Measurements from ENCODE around the gene TMEM168.
"Not testable (repeated sequence)": the region's sequence is repeated elsewhere in the genome, so short reads cannot be mapped to it uniquely, and the experiment has no call there.

Gene TMEM168

DNA sequence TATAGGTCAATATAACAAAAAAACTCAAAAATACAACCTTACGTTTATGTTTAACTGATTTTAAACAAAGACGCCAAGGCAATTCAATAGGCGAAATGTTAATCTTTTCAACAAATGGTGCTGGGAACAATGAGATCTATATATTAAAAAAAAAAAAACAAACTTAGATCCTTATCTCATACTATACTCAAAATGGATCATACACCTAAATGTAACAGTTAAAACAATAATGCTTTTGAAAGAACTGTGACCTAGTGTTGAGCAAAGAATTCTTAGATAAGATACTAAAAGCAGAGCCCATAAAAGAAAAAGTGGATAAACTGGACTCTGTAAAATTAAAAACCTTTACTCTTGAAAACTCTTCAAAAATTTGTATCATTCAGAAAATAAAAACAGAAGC lies 8.6 kb downstream of the TMEM168 start:
- DNase-seq (ENCODE audit: low read depth, low spot score) = no peak

DNA sequence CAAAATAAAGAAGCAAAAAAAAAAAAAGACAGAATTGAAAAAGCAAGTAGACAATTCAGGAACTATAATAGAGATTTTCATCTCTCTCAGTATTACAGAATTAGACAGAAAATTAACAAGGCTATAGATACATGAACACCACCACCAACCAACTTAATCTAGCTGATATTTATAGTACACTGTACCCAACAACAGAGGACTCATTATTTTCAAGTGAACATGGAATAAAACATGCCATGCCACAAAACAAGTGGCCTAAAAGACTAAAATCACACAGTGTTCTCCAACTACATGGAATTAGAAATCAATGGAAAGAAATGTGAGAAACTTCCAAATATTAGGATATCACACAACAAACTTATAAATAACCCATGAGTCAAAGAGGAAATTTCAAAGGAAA lies 9.1 kb downstream of the TMEM168 start:
- DNase-seq (ENCODE audit: low read depth, low spot score) = no peak

DNA sequence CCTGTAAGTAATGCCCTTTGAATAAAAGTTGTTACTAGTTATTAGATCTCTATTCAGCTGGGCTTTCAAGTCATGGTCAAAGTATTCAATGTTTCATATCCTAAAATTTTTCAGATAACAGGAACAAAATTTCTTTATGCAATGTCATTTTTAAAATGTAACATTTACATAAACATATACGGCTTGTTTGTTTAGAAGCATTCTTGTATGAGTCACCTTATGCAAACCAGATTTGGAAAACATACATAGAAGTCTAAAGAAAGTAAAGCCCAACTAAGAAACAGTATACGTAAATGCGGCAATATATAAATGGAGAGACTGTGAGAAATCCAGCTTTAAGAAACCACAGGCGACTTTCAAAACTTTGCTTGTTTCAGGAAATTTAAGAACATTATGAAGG lies 10.5 kb downstream of the TMEM168 start:
- DNase-seq (ENCODE audit: low read depth, low spot score) = no peak

DNA sequence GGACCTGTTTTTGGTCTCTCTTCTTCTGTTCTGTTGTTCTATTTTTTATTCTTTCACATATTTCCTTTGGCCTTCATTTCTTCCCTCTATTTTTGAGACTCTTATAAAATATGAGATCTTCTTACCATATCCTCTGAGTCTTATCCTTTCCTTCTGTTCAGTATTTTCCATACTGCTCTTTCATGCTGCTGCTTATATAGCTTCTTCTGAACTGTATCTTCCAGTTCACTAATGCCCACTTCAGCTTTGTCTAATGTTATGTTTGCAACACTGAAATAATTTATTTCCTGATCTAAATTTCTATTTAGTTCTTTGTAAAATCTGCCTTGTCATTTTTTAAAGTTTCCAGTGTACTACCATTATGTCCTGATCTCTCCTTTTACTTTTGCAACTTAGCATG lies 12.8 kb downstream of the TMEM168 start:
- DNase-seq (ENCODE audit: low read depth, low spot score) = no peak

DNA sequence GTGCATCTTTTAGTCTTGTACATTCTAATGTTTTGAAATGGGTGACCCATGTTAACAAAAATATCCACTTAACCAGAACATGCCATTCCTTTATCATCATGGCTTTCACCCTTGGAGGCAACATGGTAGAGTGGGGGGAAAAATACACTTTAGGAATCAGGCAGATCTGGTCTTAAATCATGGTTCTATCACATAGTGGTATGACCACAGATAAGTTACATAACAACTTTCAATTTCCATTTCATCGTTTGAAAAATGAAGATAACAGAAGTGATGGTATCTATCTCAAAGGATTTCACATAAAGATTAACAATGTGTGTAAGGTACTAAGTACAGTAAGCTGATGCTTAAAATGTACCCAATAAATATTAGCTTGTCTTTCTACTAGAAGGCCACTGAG lies 19.0 kb downstream of the TMEM168 start:
- no peak for DNase-seq (ENCODE audit: low read depth, low spot score)

DNA sequence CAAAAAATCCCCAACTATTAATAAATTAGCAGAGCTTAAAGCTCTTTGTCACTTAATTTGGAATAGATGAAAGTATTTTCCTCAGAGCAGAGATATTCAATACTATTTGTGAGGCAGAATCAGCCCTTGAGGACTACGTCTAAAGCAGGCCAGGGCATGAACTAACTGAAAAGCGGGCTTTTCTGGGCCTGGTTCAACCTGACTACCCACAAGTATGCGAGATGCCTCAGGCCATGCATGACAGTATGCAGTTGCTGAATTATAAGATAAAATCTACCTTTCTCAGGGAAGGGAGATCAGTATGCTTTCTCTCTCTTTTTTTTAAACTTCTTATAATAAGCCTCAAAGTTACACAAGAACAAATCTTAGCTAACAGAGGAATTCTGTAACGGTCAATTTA lies 20.1 kb downstream of the TMEM168 start:
- DNase-seq (ENCODE audit: low read depth, low spot score) = no peak

DNA sequence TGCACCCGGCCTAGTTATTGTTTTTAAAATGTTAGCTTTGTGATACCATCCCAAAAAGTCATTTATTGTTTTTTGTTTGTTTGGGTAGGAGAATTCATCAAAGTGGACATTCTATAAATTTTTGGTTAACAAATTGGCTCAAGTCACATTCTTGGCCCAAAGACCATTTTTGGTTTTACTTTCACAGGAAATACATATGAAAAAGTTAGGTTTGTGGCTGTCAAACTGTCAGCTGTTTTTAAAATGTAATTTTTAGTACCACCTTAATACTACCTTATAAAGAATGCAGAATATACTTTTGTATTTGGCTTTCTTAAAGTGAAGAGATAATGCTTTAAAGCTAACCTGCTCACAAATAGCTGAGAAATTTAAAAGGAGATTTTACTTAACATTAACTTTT lies 25.1 kb downstream of the TMEM168 start:
- no peak for DNase-seq (ENCODE audit: low read depth, low spot score)

DNA sequence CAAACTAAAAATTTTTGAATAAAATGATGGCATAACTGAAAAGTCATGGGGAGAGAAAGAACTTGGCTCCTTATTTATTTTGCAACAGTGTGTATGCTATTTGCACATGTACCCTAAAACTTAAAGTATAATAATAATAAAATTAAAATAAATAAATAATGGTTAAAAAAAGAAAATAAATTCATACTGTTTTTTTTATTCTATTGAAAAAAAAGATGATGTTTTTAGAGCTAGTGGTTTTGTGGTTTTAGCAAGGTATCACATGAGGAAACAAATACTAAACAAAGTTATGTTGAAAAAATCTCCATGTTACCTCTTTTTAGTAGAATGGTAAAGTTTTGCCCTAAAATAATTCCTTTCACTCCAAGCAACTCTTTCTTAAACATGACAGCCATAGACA lies 26.2 kb downstream of the TMEM168 start:
- no peak for DNase-seq (ENCODE audit: low read depth, low spot score)

DNA sequence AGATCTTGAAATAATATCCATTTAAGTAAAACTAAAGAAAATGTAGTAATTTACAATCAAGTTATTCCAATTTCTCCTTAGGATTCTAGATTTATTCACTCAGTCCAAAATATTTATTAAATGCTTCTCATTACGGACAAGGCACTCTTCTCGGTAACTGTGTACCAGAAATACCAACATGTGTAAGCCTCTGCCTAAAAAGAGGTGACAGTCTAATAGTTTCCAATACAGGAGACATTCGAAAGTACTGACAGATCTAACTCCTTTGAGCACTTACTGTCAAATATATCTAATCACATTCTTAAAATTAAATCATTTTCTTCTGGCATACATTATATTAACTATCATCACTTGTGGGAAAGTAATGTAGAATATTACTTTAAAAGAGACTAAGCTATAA lies 26.9 kb downstream of the TMEM168 start:
- DNase-seq (ENCODE audit: low read depth, low spot score) = no peak

DNA sequence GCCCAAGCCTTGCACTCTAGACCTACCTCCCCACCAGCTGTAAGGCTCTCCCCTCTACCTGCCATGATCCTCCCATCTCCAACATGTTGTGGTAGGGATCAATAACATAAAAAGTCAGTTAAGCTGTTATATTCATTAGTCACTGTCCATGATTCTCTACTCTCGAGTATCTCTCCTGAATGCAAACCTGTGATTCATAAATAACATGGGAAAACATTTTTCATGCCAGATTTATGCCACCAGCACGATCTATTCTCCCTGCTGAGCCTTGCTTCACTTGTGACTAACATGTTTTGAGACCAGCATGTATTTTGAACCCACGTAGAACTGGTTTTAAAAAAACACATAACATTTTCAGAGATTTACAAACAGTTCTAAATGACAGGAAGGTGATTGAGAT lies 30.3 kb downstream of the TMEM168 start:
- DNase-seq (ENCODE audit: low read depth, low spot score) = peak; percentile 4

DNA sequence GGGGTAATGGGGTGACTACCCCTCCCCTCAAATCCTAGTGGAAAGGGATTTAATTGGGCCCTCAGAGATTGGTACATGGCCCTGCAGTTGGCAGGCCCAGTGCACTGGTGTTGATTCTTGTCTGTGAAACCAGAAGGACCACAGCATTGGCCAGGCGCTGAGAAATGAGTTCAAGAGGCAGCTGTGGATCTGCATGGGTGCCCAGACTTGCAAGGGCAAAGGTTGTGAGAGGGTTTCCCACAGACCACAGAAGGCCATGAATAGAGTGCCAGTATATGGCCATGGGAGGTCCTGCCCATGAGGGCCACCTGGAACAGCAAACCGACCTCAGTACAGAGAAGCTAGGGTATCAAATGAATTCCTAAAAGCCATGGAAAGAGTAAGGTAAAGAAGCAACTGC lies 32.9 kb downstream of the TMEM168 start:
- DNase-seq (ENCODE audit: low read depth, low spot score) = no peak

DNA sequence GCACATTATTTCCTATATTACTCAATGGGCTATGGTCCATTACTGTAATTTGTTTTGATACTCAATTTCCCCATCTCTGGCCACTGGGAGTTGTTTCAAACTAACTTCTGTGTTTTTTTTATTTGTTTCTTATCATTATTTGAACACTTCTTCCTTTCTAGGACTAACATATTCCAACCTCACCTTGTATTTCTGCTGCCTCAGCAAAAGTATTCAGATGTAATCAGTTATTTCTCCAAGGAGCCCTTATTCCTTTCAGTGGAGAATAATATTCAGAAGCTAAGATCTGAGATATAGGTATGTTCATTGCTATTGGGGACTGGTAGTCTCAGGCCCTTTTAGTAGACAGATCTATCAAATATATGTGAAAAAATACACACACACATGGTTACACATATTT lies 36.9 kb downstream of the TMEM168 start:
- no peak for DNase-seq (ENCODE audit: low read depth, low spot score)

DNA sequence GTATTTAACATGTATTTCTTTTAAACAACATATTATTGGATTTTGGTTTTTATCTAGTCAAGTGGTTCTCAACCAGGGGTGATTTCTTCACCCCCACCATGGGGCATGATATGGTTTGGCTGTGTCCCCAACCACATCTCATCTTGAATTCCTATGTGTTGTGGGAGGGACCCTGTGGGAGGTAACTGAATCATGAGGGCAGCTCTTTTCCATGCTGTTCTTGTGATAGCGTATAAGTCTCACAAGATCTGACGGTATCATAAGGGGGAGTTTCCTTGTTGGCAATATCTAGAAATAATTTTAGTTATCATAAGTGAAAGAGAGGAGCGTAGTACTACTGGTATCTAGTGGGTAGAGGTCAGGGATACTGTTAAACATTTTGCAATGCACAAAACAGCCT lies 37.6 kb downstream of the TMEM168 start:
- no peak for DNase-seq (ENCODE audit: low read depth, low spot score)

DNA sequence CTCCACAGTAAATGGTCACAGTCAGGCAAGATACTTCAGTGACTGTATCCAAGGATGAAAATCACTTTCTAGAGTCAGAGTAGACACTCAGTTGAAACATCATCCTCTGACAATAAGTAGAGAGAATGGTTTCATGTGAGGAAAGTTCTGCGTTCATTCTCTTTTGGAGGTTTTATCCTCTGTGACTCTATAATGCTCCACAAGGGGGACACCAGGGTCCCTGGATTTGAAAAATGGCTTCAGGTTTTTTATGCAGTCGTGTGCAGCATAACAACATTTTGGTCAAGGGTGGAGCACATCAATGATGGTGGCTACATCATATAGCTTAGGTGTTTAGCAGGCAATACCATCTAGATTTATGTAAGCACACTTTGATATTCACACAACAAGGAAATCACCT lies 40.4 kb downstream of the TMEM168 start:
- no peak for DNase-seq (ENCODE audit: low read depth, low spot score)

DNA sequence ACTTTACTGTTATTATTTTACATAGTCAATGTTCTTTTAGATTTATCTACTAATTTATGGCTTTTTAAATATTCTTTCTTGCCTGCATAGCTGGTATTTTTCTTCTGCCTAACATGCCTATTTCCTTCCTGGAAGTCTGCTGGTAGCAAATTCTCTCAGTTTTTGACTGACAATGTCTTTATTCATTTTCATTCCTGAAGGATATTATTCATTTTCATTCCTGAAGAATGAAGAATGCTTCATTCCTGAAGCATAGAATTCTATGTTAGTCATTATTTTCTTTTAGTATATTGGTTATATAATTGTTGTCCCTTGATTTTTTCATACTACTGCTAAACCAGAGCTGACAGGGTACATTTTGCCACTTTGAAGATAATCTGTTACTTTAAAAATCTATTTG lies 41.8 kb downstream of the TMEM168 start:
- DNase-seq (ENCODE audit: low read depth, low spot score) = no peak

DNA sequence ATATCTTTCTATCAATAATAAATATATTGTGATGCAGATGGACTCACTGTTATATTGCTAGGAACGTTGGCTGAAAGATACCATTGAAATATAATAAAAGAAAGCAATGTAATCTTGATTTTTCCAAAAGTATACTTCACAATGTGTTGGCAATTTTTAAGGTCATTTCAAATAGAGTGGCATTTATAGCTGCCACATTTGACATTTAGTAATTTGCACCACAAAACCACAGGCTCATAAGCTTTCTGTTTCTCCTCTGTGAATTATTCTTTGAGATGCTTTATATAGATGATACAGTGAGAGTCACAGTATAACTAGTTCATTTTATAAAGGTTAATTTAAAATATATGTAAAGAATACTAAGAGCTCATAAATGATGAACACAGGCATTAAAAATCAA lies 44.6 kb downstream of the TMEM168 start:
- no peak for DNase-seq (ENCODE audit: low read depth, low spot score)

DNA sequence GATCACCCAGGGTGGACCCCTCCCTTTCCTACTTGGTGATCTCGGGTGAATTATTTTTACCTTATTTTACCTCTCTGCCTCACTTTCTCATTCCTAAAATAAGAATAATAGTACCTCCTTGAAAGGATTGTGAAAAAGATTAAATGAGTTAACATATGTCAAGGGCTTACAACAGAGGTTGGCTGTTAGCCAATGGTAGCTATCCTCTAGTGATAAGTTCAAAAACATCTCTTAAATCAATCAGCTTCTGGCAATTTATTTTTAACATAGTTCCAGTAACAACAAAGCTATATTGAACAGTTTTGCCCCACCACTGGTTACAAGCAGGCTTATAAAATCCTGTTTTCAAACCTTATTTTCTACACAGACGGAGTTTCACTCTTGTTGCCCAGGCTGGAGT lies 45.4 kb downstream of the TMEM168 start:
- no peak for DNase-seq (ENCODE audit: low read depth, low spot score)

DNA sequence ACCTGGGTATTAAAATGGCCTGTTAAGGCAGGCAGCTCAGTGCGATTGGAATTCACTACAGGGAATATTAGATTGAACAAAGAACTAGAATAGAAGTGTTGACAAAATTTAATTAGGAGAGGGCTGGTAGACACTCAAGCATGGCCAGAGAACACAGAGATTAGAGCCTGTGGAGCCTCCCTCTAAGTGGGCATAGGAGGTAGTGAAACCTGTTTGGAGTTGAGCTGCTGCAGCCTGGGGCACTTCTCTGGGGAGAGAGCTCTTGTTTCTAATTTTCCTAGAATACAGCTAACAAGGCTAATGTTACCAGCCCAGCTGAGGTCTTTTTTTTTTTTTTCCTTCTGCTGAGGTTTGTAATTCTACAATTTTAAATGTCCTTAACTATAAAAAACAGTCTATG lies 46.4 kb downstream of the TMEM168 start:
- no peak for DNase-seq (ENCODE audit: low read depth, low spot score)

DNA sequence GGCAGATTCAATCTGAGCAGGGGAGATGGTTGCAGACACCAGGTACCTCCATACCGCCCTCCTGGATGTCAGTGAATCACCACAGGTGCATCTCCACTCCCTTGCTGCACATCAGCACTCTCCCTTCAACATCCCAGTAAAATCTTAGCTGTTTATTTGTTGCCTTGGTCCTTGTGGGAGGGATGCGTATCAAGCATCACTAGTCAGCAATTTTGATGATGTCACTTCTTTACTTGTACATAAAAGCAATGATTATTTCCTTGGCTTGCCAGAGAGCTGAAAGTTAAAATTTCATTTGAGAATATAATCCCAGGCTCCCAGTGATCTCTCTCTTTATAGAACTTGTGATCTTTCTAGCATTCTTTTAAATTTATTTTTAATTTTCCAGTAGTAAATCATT lies 49.5 kb downstream of the TMEM168 start:
- DNase-seq (ENCODE audit: low read depth, low spot score) = no peak

DNA sequence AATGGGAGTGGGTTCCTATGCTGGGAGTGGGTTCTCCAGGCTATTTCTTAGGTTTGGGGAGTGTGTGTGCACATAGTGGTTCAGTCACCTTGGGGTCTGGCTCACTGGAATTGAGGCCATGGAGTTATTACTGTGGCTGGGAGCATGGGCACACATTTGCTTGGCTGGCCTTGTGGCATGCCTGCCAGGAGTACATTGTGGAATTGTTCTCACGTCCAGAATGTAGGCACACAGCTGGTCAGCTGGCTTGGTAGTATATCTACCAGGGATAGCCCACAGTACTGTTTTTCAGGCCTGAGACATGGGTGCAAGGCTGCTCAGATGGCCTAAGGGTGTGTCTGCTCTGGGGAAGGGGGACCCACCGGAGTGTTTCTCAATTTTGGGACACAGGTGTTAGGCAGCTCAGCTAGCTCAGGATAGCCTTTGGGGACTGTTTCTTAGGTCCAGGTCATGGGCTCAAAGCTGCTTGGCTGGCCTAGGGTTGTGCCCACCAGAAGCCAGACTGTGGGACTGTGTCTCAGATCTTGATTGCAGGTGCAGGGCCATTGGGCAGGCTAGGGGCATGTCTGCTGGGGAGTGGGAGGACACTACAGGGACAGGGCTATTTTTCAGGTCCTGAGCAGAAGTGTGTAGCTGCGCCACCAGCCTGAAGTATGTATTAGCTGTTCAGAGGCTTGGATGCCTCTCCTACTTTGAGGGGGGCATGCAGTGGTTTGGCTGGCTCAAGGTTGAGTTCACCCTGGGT lies 50.6 kb downstream of the TMEM168 start:
- no peak for DNase-seq (ENCODE audit: low read depth, low spot score)

DNA sequence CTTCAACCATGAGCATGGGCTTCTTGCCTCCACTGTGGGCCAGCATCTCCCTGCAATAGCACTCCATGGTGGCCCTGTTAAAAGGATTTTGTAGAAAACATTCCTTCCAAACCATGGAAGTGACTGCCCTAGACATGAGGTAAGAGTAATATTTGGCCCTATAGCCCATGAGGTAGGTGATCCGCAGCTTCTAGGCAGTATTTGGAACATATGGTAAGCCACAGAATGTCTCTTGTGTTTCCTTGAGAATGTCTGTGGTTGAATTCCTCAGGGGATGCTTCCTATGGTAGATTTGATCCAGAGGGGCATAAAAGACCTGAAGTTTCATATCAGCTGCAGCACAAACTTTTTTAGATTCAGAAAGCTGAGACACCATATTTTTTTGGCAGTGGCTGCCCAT lies 54.9 kb downstream of the TMEM168 start:
- no peak for DNase-seq (ENCODE audit: low read depth, low spot score)

DNA sequence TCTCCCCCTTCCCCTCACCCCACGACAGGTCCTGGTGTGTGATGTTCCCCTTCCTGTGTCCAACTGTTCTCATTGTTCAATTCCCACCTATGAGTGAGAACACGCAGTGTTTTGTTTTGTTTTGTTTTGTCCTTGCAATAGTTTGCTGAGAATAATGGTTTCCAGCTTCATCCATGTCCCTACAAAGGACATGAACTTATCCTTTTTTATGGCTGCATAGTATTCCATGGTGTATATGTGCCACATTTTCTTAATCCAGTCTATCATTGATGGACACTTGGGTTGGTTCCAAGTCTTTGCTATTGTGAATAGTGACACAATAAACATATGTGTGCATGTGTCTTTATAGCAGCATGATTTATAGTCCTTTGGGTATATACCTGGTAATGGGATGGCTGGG lies 58.9 kb downstream of the TMEM168 start:
- DNase-seq (ENCODE audit: low read depth, low spot score) = not testable (repeated sequence)

DNA sequence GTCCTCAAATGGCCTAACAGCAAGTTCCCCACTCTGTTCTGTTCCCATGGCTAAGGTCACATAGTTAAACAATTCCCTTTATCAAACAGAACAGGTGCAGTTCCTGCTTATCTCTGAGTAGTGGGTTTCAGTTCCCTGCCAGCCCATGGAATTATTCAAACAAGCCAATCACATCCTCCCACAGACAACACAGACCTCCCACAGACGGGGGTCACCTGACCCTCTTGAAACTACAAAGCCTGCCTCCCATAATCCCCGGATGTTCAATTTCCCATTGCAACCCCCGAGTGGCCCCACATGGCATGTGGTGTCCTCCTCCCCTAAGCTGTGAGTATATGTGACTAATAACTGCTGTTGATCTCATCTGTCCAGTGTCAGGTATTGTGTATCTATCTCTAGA lies 64.1 kb downstream of the TMEM168 start:
- DNase-seq (ENCODE audit: low read depth, low spot score) = no peak

DNA sequence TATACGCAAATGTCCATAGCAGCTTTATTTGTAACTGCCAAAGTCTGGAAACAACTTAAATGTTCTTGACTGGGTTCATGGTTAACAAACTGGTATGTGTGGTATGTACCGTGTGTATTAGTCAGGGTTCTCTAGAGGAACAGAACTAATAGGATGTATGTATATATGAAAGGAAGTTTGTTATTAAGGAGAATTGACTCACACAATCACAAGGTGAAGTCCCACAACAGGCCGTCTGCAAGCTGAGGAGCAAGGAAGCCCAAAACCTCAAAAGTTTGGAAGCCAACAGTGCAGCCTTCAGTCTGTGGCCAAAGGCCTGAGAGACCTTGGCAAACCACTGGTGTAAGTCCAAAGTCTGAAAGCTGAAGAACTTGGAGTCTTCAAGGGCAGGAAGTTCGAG lies 66.8 kb downstream of the TMEM168 start:
- no peak for DNase-seq (ENCODE audit: low read depth, low spot score)

All from brain pericyte (primary cell).